Activated naive CD4-positive, alpha-beta T cell treated with anti-CD3 and anti-CD28 coated beads, Interleukin-2, amount 50 U/mL, for 16 hours (primary cell): Measurements from ENCODE around the gene SLC22A2.
"Not testable (repeated sequence)": the region's sequence is repeated elsewhere in the genome, so short reads cannot be mapped to it uniquely, and the experiment has no call there.

Experiments
- DNase-seq: peaks from one replicate; pipeline ENCODE4 v3.0.0-alpha.2; 2020

The SLC22A2 gene

GRCh38 chr6:160258346-160259142 lies at the start of gene SLC22A2:
TSS of gene SLC22A2 (minus strand) at chr6:160258821. CDS start at chr6:160258757, 64 bp downstream.
- no peak for DNase-seq

DNA sequence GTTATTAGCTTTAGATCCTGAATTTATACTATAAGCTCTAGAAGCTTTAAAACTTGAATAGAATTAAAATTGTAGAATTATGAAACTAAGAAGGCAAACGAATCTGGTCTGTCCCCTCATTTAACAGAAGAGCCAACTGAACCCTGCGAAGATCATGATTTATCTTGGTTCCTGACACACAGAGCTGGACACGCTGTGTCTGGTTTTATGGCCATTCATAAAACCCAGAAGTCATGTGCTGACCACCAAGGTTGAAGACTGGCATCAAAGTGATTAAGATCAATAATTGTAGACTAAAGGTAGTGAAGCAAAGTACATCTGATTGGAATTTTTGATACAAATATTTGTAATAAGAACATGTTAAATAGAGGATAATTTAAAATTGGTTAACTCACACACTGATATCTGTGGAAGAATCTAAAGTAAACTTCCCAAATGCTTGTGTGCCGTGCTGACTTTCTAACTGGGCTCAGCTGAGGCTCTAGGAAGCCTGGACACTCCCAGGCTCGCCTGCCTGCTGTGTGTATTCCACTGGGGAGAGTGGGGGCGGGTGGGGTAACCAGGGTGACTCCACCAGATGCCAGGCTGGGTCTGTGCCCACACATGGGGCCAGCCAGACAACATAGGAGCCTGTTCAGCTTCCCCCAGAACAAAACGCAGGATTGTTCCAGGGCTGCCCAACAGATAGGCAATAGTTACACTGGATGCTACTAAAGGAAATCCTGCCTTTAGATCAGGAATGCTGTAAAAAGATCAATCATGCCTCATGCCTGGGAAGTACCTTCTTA lies 47.5 kb upstream of the SLC22A2 start:
- DNase-seq, result no peak

DNA sequence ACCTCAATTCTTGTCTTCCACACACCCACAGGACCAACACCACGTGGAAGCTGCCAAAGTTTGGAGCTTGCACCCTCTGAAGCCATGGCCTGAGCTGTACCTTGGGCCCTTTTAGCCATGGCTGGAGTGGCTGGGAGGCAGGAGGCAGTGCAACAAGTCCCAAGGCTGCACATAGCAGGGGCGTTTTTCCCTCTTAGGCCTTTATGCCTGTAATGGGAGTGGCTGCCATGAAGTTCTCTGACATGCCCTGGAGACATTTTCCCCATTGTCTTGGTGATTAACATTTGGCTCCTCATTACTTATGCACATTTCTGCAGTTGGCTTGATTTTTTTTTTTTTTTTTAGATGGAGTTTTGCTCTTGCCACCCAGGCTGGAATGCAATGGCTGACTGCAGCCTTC lies 45.2 kb upstream of the SLC22A2 start:
- DNase-seq, result no peak

DNA sequence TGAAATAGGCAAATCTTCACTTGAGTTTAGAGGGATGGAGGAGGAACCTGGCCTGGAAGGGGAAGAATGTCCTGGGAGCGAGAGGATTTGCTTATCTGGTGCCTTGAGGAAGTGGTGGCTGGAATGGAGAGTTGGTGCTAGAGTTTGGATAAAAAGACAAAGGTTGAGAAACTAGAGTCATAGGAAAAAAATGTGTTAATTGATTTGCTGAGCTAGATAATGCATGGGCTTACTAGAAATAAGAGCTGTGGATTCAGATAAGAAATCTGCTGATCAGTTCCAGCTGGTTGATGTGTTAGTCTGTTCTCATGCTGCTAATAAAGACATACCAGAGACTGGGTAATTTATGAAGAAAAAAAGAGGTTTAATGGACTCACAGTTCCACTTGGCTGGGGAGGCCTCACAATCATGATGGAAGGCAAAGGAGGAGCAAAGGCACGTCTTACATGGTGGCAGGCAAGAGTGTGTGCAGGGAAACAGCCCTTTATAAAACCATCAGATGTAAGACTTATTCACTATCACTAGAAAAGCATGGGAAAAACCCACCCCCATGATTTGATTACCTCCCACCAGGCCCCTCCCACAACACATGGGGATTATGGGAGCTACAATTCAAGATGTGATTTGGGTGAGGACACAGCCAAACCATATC lies 43.9 kb upstream of the SLC22A2 start:
- DNase-seq, result not testable (repeated sequence)

DNA sequence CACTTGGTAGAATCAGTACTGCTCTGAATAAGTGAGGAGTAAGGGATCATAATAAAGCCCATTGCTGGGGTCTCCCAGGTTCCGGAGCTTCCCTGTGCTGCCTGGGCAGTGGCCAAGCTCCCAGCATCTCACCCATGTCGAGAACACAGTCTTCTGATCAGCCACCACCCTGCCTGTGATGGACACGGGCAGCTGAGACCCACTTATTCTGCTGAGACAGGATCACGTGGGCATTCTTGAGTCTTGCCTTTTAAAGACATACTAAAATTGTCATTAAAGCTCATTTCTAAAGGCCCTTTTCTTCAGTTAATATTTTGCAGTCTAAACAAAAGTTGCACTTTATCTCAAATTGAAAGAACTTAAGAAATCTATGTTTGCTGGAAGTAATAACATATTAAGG lies 42.7 kb upstream of the SLC22A2 start:
- DNase-seq, result no peak

GRCh38 chr6:160300076-160300695 lies 41.6 kb upstream of the SLC22A2 start:
- DNase-seq, result no peak

DNA sequence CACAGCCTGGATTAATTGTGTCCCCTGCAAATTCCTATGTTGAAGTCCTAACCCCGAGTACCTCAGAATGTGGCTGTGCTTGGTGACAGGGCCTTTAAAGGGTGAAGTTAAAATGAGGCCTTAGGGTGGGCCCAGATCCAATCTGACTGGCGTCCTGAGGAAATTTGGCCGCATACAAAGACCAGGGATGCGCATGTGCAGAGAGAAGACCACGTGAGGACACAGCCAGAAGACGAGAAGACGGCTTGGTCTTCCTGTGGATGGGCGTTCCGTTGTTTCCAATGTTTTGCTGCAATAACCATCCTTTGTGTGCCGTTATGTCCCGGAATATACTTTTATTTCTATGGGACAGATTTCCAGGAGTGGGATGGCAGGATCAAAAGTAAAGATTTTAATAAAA lies 40.9 kb upstream of the SLC22A2 start:
- no peak for DNase-seq

DNA sequence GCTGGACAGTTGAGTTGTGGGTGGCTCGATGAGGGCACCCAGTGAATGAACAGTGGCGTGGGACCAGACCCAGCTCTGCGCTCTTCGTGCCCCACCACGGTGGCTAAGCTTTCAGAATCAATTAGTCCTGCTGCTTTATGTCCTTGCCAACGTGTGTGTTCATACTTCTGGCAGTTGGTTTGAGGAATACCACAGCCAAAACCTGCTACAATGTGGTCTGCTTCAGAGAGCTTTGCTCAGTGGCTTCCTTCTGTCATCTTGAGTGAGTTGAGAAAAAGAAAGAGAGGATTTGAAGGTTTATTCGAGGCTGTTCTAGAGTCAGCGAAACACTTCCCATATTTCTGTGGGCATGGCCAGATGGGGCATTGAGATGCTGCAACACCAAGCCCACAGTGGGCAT lies 39.5 kb upstream of the SLC22A2 start:
- no peak for DNase-seq

- no peak for DNase-seq
These were observed 38.7 kb upstream of the SLC22A2 start for GRCh38 chr6:160297310-160297709.

GRCh38 chr6:160293844-160294243 lies 35.2 kb upstream of the SLC22A2 start:
- no peak for DNase-seq

GRCh38 chr6:160285541-160286105 lies 27.0 kb upstream of the SLC22A2 start:
- DNase-seq, result no peak

DNA sequence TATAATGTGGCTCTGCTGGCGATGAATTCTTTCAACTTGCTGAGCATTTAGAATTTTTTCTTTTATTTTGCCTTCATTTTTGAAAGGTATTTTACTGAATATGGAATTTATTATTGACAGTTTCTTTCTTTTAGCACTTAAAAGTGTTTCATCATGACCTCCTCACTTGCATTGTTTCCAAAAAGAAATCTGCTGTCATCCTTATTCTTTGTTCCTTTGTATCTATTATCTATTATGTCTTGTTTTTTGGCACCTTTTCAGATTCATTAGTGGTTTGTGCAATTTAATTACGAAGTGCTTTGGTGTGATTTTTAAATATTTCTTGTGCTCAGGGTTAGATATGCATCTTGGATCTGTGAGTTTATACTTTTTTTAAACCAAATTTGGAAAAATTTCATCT lies 26.0 kb upstream of the SLC22A2 start:
- DNase-seq, result no peak

- no peak for DNase-seq
These were observed 23.8 kb upstream of the SLC22A2 start for GRCh38 chr6:160282444-160282843.

DNA sequence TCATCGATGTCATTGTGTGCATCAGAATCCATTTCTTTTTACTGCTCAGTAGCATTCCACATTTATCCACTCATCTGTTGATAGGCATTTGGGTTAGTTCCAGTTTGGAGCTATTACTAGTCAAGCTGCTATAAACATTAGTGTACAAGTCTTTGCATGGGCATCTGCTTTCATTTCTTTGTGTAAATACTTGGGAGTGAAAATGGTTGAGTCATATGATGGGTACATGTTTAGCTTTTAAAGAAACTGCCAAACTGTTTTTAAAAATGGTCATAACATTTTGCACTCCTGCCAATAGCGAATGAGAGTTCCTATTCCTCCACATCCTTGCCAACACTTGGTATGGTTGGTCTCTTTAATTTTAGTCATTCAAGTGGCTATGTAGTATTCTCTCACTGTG lies 21.2 kb upstream of the SLC22A2 start:
- no peak for DNase-seq

- no peak for DNase-seq
These were observed 20.2 kb upstream of the SLC22A2 start for GRCh38 chr6:160278786-160279310.

GRCh38 chr6:160278311-160278710 lies 19.7 kb upstream of the SLC22A2 start:
- DNase-seq, result no peak

- no peak for DNase-seq
These were observed 18.9 kb upstream of the SLC22A2 start for GRCh38 chr6:160277546-160277945.

DNA sequence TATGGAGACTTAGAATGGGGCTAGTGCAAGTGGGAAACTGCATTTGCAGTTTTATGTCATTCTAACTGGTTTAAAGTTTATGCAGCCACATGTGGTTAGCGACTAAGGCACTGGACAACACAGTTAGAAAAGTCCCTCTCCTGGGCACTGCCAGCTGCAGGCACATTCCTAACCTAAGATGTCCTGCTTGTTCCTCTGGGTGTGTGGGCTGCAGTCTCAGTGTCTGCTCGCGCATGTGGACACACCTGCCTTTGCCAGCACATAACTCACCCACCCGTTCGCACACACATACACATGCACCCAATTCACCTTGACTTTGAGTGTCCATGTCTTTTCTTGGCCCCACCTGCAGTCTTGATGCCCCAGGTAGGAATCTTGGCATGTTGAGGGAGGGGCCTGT lies 18.5 kb upstream of the SLC22A2 start:
- no peak for DNase-seq

- no peak for DNase-seq
These were observed 17.5 kb upstream of the SLC22A2 start for GRCh38 chr6:160276126-160276525.

GRCh38 chr6:160275511-160276003 lies 16.9 kb upstream of the SLC22A2 start:
- no peak for DNase-seq

DNA sequence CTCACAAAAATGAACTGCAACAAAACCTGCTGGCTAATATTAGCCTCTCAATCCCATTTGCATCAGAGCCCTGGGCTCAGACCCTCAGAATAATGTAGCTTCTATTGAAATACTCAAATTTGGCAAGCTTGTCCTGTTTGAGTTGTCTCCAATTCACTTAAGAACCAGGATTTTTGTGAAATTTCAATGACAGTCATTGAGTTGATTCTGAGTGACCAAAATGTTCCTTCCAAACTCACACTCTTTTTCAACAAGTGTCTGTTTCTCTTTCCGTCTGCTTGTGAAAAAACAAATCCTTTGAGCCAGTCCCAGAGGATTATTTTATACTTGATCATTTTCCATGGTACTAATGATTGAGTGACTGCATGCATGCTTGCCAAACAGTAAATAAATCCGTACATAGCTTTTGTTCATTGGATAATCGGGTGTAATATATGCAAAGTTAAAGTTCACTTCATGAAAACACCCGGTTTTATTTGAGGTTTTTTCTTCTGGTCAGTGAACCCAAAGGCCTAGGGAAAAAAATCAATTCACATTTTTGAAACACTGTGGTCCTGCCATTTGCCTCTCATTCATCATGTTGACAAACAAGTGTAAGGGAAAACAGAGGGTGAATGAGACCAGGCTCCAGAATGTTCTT lies 16.4 kb upstream of the SLC22A2 start:
- no peak for DNase-seq

DNA sequence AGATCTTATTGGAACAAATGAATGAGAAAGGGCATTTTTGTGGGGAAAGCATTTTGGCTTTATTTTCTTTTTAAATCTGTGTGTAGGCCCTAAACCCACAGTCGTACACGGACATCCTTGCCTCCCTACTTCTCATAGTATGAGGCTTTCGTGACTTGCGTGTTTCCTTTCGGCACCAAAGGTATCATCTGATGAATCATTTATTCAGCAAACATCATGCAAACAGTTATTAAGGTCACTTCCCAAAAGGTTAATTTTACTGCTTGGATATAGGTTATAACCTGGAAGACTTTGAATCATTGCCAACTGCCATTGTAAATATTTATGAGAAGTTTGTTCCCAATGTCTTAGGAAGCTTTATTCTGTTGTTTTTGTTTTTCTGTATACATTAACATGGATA lies 15.1 kb upstream of the SLC22A2 start:
- no peak for DNase-seq
